GM03348 (cell line): ENCODE data around the gene SLC7A10.
"Not testable (repeated sequence)": the region's sequence is repeated elsewhere in the genome, so short reads cannot be mapped to it uniquely, and the experiment has no call there.

ENCODE experiments used
- DNase-seq: peaks from one replicate; pipeline ENCODE4 v3.0.0; 2012; ENCODE audit warnings: low spot score

Gene SLC7A10

GRCh38 chr19:33216198-33216830 lies 9.3 kb downstream of the SLC7A10 start:
- DNase-seq: no peak

GRCh38 chr19:33215438-33216197 lies 10.0 kb downstream of the SLC7A10 start:
- no peak for DNase-seq

- peak; percentile 52 for DNase-seq
Measured at GRCh38 chr19:33214596-33214995, 11.1 kb downstream of the SLC7A10 start.

- DNase-seq: no peak
Measured at GRCh38 chr19:33212436-33213172, 13.0 kb downstream of the SLC7A10 start.

GRCh38 chr19:33211794-33212435 lies 13.7 kb downstream of the SLC7A10 start:
- no peak for DNase-seq

GRCh38 chr19:33210266-33210940 lies 15.2 kb downstream of the SLC7A10 start:
- DNase-seq: no peak

GRCh38 chr19:33209850-33210230 lies 15.8 kb downstream of the SLC7A10 start:
- DNase-seq: not testable (repeated sequence)

- no peak for DNase-seq
Measured at GRCh38 chr19:33208904-33209849, 16.5 kb downstream of the SLC7A10 start.

- DNase-seq: no peak
Measured at GRCh38 chr19:33208371-33208895, 17.2 kb downstream of the SLC7A10 start.

- no peak for DNase-seq
Measured at GRCh38 chr19:33207903-33208302, 17.7 kb downstream of the SLC7A10 start.

GRCh38 chr19:33207040-33207620 lies 18.5 kb downstream of the SLC7A10 start:
- no peak for DNase-seq

- DNase-seq: no peak
Measured at GRCh38 chr19:33206261-33207039, 19.2 kb downstream of the SLC7A10 start.

- no peak for DNase-seq
Measured at GRCh38 chr19:33205531-33206260, 20.0 kb downstream of the SLC7A10 start.

- no peak for DNase-seq
Measured at GRCh38 chr19:33205110-33205509, 20.5 kb downstream of the SLC7A10 start.

GRCh38 chr19:33204136-33204973 lies 21.3 kb downstream of the SLC7A10 start:
- no peak for DNase-seq

GRCh38 chr19:33203529-33203928 lies 22.1 kb downstream of the SLC7A10 start:
- DNase-seq: no peak
